SU-DHL-6 (cell line): Measurements from ENCODE around the gene CRMP1.

Experiments
- H2AFZ ChIP-seq: fragments of 200-600 bp; sonication (generic); 2 replicates; pipeline ENCODE4 v1.6.1; 2014; ENCODE audit warnings: low read depth, mild to moderate bottlenecking, moderate library complexity, mixed read lengths, antibody characterized with exemption, low read length; ENCODE audit not compliant: severe bottlenecking
- H3F3A ChIP-seq: fragments of 200-600 bp; shearing (Covaris generic); 2 replicates; pipeline ENCODE4 v1.6.0; 2016; ENCODE audit warnings: antibody characterized with exemption, mild to moderate bottlenecking; ENCODE audit not compliant: insufficient read depth
- H3K27ac ChIP-seq: fragments of 200-600 bp; sonication (generic); 2 replicates; pipeline ENCODE4 v1.5.1; 2016; ENCODE audit warnings: low read depth, mild to moderate bottlenecking, low read length, moderate library complexity, mixed read lengths
- H3K27me3 ChIP-seq: fragments of 200-600 bp; sonication (generic), shearing (Covaris generic); 2 replicates; pipeline ENCODE4 v1.6.0; 2014; ENCODE audit warnings: mild to moderate bottlenecking, low read length
- H3K36me3 ChIP-seq: fragments of 200-600 bp; sonication (generic); 2 replicates; pipeline ENCODE4 v1.6.1; 2014; ENCODE audit warnings: mild to moderate bottlenecking, low read length, mixed read lengths
- H3K4me2 ChIP-seq: fragments of 300-600, 200-600 bp; shearing (Covaris generic), sonication (generic); 2 replicates; pipeline ENCODE4 v1.6.0; 2014; ENCODE audit warnings: low read length, low read depth, mild to moderate bottlenecking; ENCODE audit not compliant: poor library complexity, severe bottlenecking
- H3K4me3 ChIP-seq: fragments of 200-600 bp; sonication (generic); 2 replicates; pipeline ENCODE4 v1.5.1; 2014; ENCODE audit warnings: antibody characterized with exemption, low read length, mild to moderate bottlenecking, mixed read lengths; ENCODE audit not compliant: insufficient read depth, poor library complexity, severe bottlenecking
- H3K79me2 ChIP-seq: fragments of 200-600 bp; sonication (generic); 2 replicates; pipeline ENCODE4 v1.6.1; 2014; ENCODE audit warnings: mild to moderate bottlenecking, low read length, moderate library complexity; ENCODE audit not compliant: insufficient read depth
- H3K9ac ChIP-seq: fragments of 200-600 bp; sonication (generic); 2 replicates; pipeline ENCODE4 v1.7.0; 2014; ENCODE audit warnings: mild to moderate bottlenecking, low read length
- H3K9me2 ChIP-seq: fragments of 200-600 bp; sonication (generic); replicated peaks from 2 replicates; pipeline ENCODE4 v1.6.1; 2014; ENCODE audit warnings: low read length; ENCODE audit not compliant: insufficient read depth
- H3K9me3 ChIP-seq: fragments of 200-600 bp; sonication (generic); 2 replicates; pipeline ENCODE4 v1.6.1; 2014; ENCODE audit warnings: low read length, mixed read lengths; ENCODE audit not compliant: insufficient read depth
- H4K20me1 ChIP-seq: fragments of 200-600 bp; sonication (generic); 2 replicates; pipeline ENCODE4 v1.6.1; 2014; ENCODE audit warnings: low read depth, mild to moderate bottlenecking, antibody characterized with exemption, low read length, moderate library complexity, mixed read lengths
- EZH2phosphoT487 ChIP-seq: fragments of 200-600 bp; sonication (generic), shearing (Covaris generic); conservative IDR thresholded peaks from 2 replicates; pipeline ENCODE4 v1.6.1; 2018; ENCODE audit warnings: mild to moderate bottlenecking, antibody characterized with exemption, low read length, moderate library complexity, mixed read lengths
- TF ChIP-seq, protein P1 (sequence below): fragments of 200-600 bp; sonication (generic); IDR thresholded peaks from one replicate; pipeline ENCODE4 v1.5.1; 2017; ENCODE audit warnings: antibody characterized with exemption, mild to moderate bottlenecking, low read length, moderate library complexity; ENCODE audit not compliant: insufficient read depth, poor library complexity, severe bottlenecking

Gene CRMP1

DNA sequence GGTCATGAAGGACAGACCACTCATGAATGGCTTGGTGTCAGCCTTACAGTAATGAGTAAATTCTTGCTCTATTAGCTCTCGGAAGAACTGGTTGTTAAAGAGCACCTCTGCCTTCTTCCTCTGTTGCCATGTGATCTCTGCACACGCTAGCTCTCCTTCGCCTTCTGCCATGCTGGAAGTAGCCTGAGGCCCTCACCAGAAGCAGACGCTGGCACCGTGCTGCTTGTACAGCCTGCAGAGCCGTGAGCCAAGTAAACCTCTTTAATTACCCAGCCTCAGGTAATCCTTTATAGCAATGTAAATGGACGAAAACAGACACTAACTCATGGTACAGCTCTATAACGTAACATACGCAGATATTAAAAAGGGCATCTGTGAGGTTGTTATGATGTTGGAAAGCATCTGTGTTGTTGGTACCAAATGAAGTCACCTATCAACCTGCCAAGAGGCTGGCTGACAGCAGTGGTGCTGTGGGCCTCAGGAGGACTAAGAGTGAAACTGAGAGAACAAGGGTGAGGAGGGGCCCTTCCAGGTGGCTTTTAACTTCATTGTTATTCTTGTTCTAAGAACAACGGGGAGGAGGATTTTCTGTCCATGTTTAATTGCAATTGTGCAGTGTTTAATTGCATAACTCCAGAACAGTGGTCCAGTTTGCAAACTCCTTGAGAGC lies 69.2 kb downstream of the CRMP1 start:
- Histone ChIP-seq H3K79me2 (no peaks in the 10 kb centered on the region), H3K4me2 (no peak overlapping the region), H3F3A (no peaks in the 10 kb centered on the region), H3K9me2 (no peaks in the 10 kb centered on the region), H3K4me3 (no peak overlapping the region), H2AFZ (no peak overlapping the region), H3K36me3 (no peaks in the 10 kb centered on the region), H3K9me3 (no peaks in the 10 kb centered on the region), H4K20me1 (no peaks in the 10 kb centered on the region), H3K27me3 (no peaks in the 10 kb centered on the region), H3K27ac (no peak overlapping the region), H3K9ac (no peak overlapping the region)
- no peak for TF ChIP-seq EZH2phosphoT487

DNA sequence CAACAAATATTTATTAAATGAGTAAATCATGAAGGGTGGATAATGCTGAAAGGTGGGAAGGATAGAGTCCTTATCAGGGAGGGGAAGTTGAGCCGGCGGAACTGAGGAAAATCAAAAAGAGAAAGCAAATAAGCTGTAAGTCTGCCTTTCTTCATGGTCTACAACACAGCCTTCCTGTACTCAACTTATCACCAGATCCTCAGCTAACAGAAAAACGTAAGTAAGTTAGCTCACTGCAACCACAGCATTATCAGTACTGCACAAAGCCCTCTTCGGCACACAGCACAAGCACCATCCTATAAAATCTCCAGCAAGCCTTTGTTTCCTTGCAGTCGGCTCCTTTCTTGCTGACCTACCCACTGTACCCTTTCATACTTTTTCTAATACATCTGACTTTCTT lies 70.3 kb downstream of the CRMP1 start:
- Histone ChIP-seq H3K79me2 (no peaks in the 10 kb centered on the region), H3F3A (no peaks in the 10 kb centered on the region), H3K4me3 (no peak overlapping the region), H3K9me3 (no peaks in the 10 kb centered on the region), H3K27ac (no peak overlapping the region), H3K36me3 (no peaks in the 10 kb centered on the region), H2AFZ (no peak overlapping the region), H4K20me1 (no peaks in the 10 kb centered on the region), H3K27me3 (no peaks in the 10 kb centered on the region), H3K9ac (no peak overlapping the region), H3K9me2 (no peaks in the 10 kb centered on the region), H3K4me2 (no peak overlapping the region)
- TF ChIP-seq EZH2phosphoT487: no peak
- TF ChIP-seq, protein P1, sequence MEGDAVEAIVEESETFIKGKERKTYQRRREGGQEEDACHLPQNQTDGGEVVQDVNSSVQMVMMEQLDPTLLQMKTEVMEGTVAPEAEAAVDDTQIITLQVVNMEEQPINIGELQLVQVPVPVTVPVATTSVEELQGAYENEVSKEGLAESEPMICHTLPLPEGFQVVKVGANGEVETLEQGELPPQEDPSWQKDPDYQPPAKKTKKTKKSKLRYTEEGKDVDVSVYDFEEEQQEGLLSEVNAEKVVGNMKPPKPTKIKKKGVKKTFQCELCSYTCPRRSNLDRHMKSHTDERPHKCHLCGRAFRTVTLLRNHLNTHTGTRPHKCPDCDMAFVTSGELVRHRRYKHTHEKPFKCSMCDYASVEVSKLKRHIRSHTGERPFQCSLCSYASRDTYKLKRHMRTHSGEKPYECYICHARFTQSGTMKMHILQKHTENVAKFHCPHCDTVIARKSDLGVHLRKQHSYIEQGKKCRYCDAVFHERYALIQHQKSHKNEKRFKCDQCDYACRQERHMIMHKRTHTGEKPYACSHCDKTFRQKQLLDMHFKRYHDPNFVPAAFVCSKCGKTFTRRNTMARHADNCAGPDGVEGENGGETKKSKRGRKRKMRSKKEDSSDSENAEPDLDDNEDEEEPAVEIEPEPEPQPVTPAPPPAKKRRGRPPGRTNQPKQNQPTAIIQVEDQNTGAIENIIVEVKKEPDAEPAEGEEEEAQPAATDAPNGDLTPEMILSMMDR: no peak

DNA sequence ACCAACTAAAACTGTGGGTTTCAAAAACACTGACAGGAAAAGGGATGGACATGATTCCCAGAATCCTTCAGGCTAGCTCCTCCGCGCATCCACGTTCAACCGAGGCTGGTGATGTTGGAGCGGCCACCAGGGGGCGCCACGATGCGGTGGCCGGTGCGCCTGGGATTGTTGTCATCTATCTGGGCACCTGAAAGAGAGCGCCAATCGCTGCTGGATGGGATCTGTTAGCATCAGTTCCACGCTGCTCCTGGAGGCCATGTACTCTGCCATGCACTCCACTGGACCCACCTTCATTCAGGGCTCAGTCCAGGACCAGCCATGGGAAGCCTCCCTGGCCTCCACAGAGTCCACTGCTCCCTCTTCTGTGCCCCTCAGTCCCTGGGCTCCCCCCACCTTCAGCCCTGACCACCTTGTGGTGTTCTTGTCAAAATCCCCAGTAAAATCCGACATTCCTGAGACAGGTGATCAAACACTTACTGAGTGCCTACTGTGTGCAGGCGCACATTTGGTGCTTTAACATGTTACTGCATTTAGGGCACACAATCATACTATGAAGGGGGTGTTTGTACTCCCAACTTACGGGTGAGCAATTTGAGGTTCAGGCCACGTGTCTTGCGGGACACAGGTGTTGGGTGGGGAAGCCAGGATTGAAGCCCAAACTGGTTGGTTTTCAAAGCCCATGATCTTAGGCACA lies 71.1 kb downstream of the CRMP1 start:
- H3K4me3 ChIP-seq: no peak overlapping the region

More for the DNA sequence above, 71.1 kb downstream of the CRMP1 start:
- Histone ChIP-seq H3K4me2 (no peak overlapping the region), H4K20me1 (no peaks in the 10 kb centered on the region), H3K36me3 (no peaks in the 10 kb centered on the region), H3F3A (no peaks in the 10 kb centered on the region), H2AFZ (no peak overlapping the region), H3K27ac (no peak overlapping the region), H3K9me2 (no peaks in the 10 kb centered on the region), H3K27me3 (no peaks in the 10 kb centered on the region), H3K79me2 (no peaks in the 10 kb centered on the region), H3K9me3 (no peaks in the 10 kb centered on the region), H3K9ac (no peak overlapping the region)
- TF ChIP-seq EZH2phosphoT487: no peak
- TF ChIP-seq, protein P1: peak; percentile 57
